ENCODE data around the gene ZNF624. TPM values are rescaled to one million over a fixed set of nuclear protein-coding genes. Genes with fewer than 3 reads are reported as not detected.
"Not testable (repeated sequence)": the region's sequence is repeated elsewhere in the genome, so short reads cannot be mapped to it uniquely, and the experiment has no call there.

Gene ZNF624
- polyA plus RNA-seq: 1 to 10 TPM in 2 of 3 donors, under 1 TPM in 1; 0.53 to 1.7 (median 1.5) TPM

DNA sequence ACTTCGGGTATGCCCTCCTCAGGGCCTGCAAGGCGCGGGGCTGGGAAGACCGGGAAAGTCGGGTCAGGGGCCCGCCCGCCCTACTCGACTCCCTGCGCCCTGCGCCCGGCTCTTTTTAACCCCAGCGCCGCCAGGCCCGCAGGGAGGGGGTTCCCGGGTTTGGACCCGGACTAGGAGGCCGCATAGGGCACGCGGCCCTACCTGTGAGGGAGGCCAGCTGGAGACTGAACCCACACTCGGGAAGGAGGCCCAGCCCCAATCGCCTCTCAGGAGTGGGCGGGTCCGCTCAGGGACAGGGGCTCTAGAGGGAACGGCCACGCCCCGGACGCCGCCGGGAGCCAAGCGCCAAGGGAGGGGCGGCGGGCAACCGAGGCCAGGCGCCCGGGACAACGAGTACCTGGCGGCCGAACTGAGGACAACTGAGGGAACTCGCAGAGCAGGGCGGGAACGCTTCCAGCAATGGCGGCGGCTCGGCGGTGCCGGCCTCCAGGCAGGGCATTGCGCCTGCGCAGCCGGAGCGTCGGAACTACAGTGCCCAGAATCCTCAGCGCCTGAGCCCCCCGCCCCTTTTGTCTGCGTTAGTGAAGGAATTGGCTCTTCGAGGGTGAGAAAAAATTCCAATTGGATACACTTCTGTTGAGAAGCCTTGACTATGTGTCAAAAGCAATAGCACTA, at the start of gene ZNF624:
ZNF624 (minus strand) TSS at position 484 of the 675 bp plus-strand sequence.
- peak within 1 kb of the TSS; percentile 48 for H3K27ac ChIP-seq (ENCODE audit: low read depth, low read length)
- WGBS, 3 donors: 0 to 1% (median 0%) methylated on average over 43 to 55 of the region's 55 CpGs

DNA sequence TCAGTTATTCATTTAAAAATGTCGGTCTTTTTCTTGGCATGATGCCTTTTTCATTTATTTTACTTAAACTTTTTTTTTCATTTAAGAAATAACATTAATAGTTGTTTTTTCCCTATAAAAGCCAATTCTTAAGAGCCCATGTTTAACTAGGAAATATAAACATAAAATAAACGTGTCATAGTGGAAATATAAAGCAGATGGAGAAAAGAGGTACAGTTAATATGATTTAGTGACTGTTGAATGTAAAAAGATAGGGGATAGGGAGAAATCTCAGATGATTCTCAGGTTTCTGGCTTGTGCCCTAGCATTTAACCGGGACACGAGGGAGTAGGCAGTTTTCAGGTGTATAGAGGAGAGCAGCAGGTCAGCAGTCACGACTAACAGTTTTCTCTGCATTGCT, 44.0 kb upstream of the ZNF624 start:
- not testable (repeated sequence) for H3K27ac ChIP-seq (ENCODE audit: low read depth, low read length)
- 62 to 74% (median 66%) methylated on average over 5 of the region's 5 CpGs for WGBS, 3 donors

DNA sequence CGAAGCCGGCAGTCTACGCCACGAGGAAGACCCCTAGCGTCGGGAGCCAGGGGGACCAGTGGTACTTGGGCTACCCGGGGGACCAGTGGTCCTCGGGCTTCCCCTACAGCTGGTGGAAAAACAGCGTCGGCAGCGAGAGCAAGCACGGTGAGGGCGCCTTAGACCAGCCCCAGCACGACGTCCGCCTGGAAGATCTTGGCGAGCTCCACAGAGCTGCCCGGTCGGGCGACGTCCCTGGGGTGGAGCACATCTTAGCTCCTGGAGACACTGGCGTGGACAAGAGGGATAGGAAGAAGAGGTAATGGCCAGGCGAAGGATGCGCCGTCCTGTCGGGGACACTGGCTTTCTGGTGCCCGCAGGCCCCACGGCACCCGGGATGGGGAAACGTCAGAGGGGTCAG, 36.8 kb upstream of the ZNF624 start:
- 64 to 96% (median 84%) methylated on average over 20 to 29 of the region's 30 CpGs for WGBS, 3 donors
- not testable (repeated sequence) for H3K27ac ChIP-seq (ENCODE audit: low read depth, low read length)

DNA sequence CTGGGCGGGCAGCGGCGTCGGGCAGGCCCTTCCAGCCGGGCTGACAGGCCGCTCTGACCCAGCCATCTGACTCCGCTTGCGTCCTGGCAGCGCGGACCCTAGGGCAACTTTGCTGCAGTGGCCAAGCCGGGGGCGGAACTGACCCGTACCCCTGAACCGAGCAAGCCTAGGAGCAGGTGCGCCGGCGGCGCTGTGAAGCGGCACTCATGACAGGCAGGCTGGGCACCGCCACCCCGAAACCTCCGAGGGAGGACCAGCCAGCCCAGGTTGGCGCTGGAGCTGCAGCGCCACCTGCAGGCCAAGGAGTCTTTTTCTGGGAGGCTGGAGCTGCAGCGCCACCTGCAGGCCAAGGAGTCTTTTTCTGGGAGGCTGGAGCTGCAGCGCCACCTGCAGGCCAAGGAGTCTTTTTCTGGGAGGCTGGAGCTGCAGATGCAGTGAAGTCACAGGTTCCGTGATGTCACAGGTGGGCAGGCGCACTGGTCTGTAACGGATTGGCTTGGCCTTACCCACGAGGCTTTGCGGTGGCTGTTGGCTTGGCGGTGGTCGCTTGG, 36.2 kb upstream of the ZNF624 start, which contains the start of gene CCDC144A:
CCDC144A (plus strand) TSS at position 511 of the 551 bp plus-strand sequence. CDS start 160 bp downstream, outside the sequence.
- WGBS, 3 donors: 57 to 77% (median 58%) methylated on average over 19 to 33 of the region's 33 CpGs
- not testable (repeated sequence) for H3K27ac ChIP-seq (ENCODE audit: low read depth, low read length)

DNA sequence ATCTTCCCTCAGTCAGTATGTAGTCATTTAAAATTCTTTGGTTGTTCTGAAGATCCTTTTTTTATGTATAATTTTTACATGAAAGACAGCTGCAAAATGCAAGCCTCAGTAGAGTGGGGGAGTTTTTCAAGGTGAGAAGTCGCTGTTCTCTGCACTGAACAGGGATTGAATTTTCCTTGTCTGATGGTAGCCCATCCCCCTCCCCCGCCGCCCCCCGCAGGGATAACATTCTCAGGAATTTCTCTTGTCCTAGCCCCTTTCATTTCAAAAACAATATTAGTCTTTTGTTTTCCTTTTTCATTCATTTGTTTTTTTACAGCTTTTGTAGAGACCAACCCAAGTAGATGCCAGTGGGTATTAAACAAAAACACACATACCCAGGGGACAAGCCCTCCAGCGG, 33.5 kb upstream of the ZNF624 start:
- H3K27ac ChIP-seq (ENCODE audit: low read depth, low read length): not testable (repeated sequence)
- WGBS, 3 donors: 52 to 61% (median 58%) methylated on average over 5 of the region's 5 CpGs

DNA sequence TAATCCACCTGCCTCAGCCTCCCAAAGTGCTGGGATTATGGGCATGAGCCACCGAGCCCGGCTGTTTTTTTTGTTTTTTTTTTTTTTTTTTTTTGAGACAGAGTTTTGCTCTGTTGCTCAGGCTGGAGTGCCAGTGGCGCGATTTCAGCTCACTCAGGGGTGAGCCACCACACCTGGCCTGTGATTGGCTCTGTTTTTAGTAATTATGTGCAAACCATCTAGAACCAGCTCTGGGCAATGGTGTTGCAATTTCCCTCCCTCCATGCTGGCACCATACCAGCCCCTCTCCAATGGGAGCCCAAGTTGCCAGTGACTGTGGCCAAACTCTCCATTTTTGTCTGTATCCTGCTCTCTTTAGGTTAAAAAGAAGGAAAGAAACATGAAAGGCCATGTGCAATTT, 32.4 kb upstream of the ZNF624 start:
- H3K27ac ChIP-seq (ENCODE audit: low read depth, low read length): not testable (repeated sequence)
- 83 to 84% (median 83%) methylated on average over 4 of the region's 4 CpGs for WGBS, 3 donors

DNA sequence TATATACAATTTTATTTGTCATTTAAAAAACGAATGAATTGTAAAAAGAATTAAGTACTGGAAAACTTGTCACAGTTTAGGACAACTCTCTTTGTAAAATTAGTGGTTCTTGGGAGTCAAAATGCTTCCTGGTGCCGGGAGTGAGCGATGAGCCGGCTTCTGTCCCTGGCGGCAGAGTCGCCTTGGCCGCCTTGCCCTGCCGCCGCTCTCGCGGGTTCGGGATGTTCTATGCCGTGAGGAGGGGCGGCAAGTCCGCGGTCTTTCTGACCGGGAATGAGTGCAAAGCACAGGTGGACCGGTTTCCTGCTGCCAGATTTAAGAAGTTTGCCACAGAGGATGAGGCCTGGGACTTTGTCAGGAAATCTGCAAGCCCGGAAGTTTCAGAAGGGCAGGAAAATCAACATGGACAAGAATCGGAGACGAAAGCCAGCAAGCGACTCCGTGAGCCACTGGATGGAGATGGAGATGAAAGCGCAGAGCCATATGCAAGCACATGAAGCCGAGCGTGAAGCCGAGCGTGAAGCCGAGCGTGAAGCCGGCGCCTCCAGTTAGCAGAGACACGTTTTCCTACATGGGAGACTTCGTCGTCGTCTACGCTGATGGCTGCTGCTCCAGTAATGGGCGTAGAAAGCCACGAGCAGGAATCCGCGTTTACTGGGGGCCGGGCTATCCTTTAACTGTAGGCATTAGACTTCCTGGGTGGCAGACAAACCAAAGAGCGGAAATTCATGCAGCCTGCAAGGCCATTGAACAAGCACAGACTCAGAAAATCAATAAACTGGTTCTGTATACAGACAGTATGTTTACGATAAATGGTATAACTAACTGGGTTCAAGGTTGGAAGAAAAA, 29.9 kb upstream of the ZNF624 start:
- 40 to 43% (median 40%) methylated on average over 44 of the region's 44 CpGs for WGBS, 3 donors
- not testable (repeated sequence) for H3K27ac ChIP-seq (ENCODE audit: low read depth, low read length)

DNA sequence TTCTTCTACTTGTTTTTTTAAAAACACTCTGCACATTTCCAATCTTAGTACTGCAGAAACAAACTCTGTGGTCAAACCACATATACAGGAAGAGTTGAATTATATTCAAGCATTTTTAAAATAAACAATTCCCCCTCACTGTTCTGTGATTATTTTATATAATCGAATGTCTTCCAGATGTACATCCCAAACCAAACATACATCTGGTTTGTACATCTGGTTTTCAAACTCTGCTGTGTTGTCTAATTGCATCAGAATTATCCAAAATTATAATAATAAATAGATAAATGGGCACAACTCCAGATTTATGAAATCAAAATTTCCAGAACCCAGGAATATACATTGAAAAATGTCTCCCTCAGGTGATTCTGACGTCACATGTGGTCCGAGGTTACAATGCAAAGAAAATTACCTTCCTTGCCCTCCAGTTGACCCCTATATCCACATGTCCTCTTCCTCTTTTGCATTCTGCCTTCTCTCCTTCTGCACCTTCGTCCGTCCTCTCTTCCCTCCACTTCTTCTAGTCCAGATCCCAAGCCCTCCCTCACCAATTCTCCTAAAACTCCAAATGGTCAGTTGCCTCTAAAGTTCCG, 23.1 kb upstream of the ZNF624 start:
- WGBS, 3 donors: 78 to 84% (median 82%) methylated on average over 6 of the region's 6 CpGs
- H3K27ac ChIP-seq (ENCODE audit: low read depth, low read length): no peak overlapping the region

DNA sequence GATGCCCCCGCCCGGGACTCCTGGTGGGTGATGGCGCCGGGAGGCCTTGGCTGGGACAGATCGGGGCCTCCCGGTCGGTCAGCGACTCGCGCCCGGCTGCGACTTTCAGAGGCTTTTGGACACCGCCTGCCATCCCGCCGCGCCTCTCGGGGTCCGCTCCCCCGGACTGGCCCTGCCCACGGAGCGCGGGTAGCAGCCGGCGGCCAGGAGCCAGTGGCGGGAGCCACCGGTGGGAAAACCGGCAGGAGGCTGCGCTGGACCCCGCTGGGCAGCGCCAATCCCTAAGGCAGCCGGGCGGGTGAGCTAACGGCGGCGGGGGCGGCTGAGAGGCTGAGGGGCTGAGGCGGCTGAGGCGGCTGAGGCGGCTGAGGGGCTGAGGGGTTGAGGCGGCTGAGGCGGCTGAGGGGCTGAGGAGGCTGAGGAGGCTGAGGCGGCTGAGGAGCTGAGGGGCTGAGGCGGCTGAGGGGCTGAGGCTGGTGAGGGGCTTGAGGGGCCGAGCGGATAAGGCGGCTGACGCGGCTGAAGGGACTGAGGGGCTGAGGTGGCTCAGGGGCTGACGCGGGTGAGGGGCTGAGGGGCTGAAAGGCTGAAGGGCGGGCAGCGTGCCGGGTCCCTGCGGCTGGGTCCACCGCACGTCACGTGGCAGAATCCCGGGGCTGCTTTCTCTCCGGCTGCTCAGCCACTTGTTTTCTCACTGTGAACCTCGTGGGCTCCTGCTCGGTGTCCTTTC, 13.4 kb upstream of the ZNF624 start:
- WGBS, 3 donors: 1 to 4% (median 3%) methylated on average over 46 to 61 of the region's 61 CpGs
- H3K27ac ChIP-seq (ENCODE audit: low read depth, low read length): not testable (repeated sequence)

DNA sequence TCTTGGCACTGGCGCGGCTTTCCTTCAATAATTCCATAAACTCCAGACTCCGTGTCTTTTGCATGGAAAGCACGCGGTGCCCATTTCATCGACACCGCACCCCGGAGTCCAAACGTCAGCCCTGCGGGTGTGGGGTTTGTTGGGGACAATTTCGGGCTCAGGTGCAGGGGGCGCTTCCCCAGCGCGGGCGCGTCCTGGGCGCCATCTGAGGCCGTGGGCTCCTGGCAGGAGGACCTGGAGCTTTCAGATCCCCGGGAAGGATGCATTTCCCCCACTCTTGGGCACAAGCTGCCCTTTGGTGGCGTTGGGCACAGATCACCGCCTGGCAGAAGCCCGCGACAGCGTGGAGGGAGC, 12.9 kb upstream of the ZNF624 start:
- H3K27ac ChIP-seq (ENCODE audit: low read depth, low read length): not testable (repeated sequence)
- WGBS, 3 donors: 41 to 54% (median 47%) methylated on average over 21 to 24 of the region's 24 CpGs

DNA sequence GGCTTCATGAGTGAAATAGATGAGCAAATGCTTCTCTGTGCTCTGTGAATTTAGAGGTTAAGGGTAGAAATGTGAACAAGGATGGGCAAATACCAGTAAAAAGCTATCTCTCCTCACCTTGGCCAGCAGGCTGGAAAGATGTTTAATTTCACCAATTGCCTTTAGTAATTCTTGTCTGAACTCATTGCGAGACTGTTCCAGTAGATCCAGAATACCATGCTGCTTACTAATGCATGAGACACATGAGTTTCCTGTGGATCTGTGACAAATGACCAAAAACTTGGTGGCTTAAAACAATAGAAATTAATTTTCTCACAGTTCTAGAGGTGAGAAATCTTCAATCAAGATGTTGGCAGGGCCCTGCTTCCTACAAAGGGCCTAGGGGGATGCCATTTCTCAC, 9.3 kb upstream of the ZNF624 start:
- no peak overlapping the region for H3K27ac ChIP-seq (ENCODE audit: low read depth, low read length)
- 91 to 93% (median 92%) methylated on average over 1 of the region's 1 CpG for WGBS, 3 donors

DNA sequence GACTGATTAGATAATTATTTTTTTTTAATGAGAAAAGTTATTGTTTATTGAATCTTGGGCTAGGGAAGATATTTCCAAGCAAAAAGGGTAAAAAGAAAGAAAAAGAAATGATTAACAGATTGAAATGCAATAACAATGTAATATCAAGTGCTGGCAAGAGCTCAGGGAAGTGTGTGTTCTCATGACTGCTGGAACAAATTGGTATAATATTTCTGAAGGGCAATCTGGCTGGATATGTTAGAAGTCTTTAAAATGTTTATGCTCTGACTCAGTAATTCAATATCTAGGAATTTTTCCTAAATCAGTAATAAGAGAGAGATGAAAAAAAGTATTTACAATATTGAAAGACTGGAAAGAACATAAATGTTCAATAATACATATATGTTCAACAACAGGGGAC, 7.6 kb upstream of the ZNF624 start:
- no peak overlapping the region for H3K27ac ChIP-seq (ENCODE audit: low read depth, low read length)

DNA sequence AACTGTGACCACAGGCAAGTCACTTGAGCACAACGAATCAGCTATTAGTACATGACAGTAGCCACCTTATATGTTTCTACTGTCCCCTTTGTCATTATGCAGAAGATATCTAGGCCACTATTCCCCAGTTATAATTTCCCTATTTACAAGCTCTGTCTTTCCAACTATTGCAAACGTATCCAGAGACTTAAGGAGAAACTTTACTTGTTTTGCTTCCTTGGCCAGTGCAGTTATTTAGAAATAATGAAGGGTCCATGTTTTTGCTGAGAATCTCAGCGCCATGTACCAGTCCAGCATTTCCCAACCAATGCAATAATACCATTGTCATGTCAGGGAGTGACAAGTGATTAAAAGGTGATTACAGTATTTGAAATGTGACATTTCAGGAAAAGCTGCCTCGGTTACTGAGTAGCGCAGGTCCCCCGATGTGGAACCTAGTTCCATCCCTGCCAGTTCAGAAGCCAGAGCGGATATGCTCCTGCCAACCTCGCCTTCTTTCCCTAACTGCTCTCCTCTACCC, 743 bp downstream of the ZNF624 start:
- H3K27ac ChIP-seq (ENCODE audit: low read depth, low read length): peak overlapping the region; percentile 48
- WGBS, 3 donors: 5 to 14% (median 10%) methylated on average over 7 to 8 of the region's 8 CpGs

DNA sequence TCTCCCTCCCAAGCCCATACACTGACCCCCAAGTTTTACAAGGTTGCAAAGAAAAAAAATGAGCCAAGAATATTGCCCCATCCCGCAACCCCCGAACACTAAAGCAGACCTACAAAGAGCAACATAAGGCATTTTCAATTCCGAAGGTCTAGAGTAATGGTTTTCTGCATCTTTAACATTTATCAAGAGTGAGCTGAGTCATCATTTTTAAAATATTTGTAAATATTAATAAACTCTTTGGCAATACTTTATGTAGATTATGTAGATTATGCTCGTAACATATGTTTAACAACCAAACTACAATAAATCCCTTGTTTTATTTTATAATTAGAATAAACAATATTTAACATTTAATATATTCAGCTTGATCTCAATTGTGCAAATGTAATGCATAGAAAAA, 1.4 kb downstream of the ZNF624 start:
- H3K27ac ChIP-seq (ENCODE audit: low read depth, low read length): no peak overlapping the region
- WGBS, 3 donors: 95 to 96% (median 96%) methylated on average over 4 of the region's 4 CpGs

DNA sequence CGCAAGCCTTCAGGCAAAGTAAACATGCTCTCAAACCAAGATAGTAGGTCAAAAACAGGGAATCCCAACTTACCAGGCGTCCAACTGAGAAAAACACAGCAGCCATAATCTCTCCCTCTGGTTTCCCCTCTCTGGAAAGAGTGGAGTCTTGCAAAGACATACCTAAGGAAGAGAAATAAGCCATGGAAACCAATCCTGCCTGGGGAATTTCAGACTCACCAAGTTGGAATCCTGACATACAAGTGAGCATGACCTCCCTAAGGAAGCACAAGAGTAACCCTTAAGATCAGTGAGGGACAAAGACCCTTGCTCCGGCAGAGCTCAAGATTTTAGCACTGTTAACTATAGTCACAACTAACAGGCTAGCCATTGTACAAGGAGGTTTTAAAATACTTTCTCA, 4.1 kb downstream of the ZNF624 start:
- no peak overlapping the region for H3K27ac ChIP-seq (ENCODE audit: low read depth, low read length)
- WGBS, 3 donors: 95 to 97% (median 96%) methylated on average over 3 of the region's 3 CpGs

DNA sequence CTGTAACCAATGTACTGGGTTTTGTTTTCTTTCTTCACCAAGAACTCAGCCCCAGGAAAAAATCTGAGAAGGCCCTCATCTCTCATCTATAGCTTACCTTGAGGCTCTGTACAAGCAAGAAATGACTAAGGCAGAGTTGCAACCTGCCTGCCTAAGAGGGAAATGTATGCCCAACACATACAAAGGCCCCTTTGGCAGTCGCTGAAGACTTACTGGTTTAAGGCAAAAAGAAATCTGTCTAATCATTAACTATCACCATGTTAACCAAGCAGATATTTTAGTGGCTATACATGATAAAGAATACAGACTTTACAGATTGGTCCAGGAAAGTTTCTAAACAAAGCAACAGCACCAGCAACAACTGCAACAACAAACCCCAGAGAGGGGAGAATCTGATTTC, 14.2 kb downstream of the ZNF624 start:
- 21 to 87% (median 75%) methylated on average over 1 of the region's 1 CpG for WGBS, 3 donors
- H3K27ac ChIP-seq (ENCODE audit: low read depth, low read length): no peak overlapping the region

DNA sequence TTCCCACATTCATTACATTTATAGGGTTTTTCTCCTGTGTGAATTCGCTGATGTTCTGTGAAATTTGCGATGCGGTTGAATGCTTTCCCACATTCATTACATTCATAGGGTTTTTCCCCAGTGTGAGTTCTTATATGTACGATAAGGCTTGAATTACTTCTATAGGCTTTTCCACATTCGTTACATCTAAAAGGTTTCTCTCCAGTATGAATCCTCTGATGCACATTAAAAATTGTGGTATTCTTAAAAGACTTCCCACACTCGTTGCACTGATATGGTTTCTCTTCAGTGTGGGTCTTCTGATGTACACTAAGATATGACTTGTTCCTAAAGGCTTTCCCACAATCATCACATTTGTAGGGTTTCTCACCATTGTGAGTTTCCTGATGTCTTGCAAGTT, 30.4 kb downstream of the ZNF624 start:
- WGBS, 3 donors: 96 to 97% (median 97%) methylated on average over 6 of the region's 6 CpGs
- H3K27ac ChIP-seq (ENCODE audit: low read depth, low read length): no peak overlapping the region

DNA sequence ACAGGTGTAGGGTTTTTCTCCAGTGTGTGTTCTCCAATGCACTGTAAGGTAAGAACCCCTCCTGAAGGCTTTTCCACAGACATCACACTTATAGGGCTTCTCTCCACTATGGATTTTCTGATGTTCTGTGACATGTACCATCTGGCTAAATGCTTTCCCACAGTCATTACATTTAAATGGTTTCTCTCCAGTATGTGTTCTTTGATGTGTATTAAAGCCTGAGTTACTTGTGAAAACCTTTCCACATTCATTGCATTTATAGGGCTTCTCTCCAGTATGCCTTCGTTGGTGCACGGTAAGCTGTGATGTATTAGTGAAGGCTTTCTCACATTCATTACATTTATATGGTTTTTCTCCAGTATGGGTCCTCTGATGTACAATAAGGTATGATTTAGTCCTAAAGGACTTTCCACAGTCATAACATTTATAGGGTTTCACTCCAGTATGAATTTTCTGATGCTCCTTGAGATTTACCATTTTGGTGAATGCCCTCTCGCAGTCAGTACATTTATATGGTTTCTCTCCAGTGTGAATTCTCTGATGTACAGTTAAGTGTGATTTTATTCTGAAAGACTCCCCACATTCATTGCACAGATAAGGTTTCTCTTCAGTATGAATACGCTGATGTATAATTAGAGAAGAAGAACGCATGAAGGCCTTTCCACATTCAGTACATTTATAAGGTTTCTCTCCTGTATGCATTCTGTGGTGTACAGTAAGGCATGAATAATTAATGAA, 30.9 kb downstream of the ZNF624 start:
- 98 to 99% (median 99%) methylated on average over 5 of the region's 5 CpGs for WGBS, 3 donors
- no peak overlapping the region for H3K27ac ChIP-seq (ENCODE audit: low read depth, low read length)
